Peyer's patch (tissue), 4 donors: ENCODE data around the gene KPNA3.

Experiments used
- POLR2A ChIP-seq, 2 donors: fragments of 450-650 bp; IDR thresholded peaks; one replicate each; pipeline ENCODE4 v1.5.1; 2017; ENCODE audit warnings: antibody characterized with exemption in 2 of 2, mild to moderate bottlenecking in 2 of 2, moderate library complexity in 2 of 2
- TF ChIP-seq, protein P1 (sequence below), 6 experiments: fragments of 450-650 bp in 4 of 6; fragments of 200-600 bp in 2 of 6; sonication (generic) in 1 of 6; IDR thresholded peaks; one replicate each; pipeline ENCODE4 v1.5.1; 2017 to 2019; ENCODE audit warnings: antibody characterized with exemption in 6 of 6, mild to moderate bottlenecking in 3 of 6, moderate library complexity in 1 of 6

DNA sequence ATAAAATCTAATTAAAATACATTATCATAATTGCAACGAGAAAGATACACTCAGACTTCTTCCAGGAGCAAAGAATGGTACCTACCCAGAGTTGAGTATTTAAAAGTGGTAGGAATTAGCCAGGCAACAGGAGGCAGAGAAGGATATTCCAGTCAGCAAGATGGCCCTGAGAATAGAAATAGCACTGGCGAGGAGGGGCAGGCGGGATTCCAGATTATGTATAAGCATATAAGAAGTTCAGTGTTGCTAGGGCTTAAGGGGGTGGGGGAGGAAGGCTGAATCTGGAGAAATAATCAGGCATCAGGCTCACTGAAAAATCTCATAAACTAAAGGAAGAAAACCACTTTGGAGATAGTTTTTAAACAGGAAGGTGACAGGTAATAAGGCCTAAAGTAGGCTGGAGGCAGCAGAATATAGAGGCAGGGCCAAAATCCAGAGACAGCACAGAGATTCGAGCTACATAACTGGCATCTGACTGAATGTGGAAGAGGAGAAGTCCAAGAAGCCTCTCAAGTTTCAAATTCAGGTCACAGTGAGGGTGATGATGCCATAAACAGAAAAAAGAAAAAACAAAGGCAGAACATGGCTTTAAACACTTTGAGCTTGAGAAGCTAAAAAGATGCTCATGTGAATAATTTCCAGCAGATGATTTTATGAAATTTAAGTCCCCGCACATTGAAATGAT, 7.5 kb downstream of the KPNA3 start:
- TF ChIP-seq, protein P1, sequence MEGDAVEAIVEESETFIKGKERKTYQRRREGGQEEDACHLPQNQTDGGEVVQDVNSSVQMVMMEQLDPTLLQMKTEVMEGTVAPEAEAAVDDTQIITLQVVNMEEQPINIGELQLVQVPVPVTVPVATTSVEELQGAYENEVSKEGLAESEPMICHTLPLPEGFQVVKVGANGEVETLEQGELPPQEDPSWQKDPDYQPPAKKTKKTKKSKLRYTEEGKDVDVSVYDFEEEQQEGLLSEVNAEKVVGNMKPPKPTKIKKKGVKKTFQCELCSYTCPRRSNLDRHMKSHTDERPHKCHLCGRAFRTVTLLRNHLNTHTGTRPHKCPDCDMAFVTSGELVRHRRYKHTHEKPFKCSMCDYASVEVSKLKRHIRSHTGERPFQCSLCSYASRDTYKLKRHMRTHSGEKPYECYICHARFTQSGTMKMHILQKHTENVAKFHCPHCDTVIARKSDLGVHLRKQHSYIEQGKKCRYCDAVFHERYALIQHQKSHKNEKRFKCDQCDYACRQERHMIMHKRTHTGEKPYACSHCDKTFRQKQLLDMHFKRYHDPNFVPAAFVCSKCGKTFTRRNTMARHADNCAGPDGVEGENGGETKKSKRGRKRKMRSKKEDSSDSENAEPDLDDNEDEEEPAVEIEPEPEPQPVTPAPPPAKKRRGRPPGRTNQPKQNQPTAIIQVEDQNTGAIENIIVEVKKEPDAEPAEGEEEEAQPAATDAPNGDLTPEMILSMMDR (IDR thresholded peaks at IDR 0.05): no peak
- TF ChIP-seq POLR2A (IDR thresholded peaks at IDR 0.05): no peak
